Neural progenitor cell (in vitro differentiated cells): ENCODE results near the gene FPR1.

Experiments
- CTCF ChIP-seq: fragments of 200-600 bp; sonication (generic); IDR thresholded peaks from 2 replicates; pipeline ENCODE4 v1.5.1; 2017; ENCODE audit warnings: antibody characterized with exemption, mild to moderate bottlenecking
- EZH2 ChIP-seq: fragments of 200-600 bp; sonication (generic); IDR thresholded peaks from 2 replicates; pipeline ENCODE4 v1.6.1; 2017; ENCODE audit warnings: antibody characterized with exemption, mild to moderate bottlenecking, moderate library complexity
- EZH2phosphoT487 ChIP-seq: fragments of 200-600 bp; sonication (generic); IDR thresholded peaks from 2 replicates; pipeline ENCODE4 v1.6.1; 2017; ENCODE audit warnings: antibody characterized with exemption

GRCh38 chr19:51740356-51740755 lies 11.3 kb downstream of the FPR1 start:
- TF ChIP-seq EZH2 (no peak), CTCF (no peak), EZH2phosphoT487 (no peak)
